Activated CD4-positive, CD25-positive, alpha-beta regulatory T cell treated with anti-CD3 and anti-CD28 coated beads, Interleukin-2, amount 50 U/mL, for 24 hours (primary cell): ENCODE measurements around the gene PSMD11.
A peak's percentile ranks its signal among the peaks of the same experiment; 100 is the strongest.

Experiments used
- ATAC-seq, 2 donors: fragments of 150-1000 bp; cut with Tn5 transposase; one replicate each; pipeline ENCODE4 v1.10.0; 2021; ENCODE audit warnings: mild to moderate bottlenecking in 1 of 2, moderate library complexity in 1 of 2

Gene PSMD11

GRCh38 chr17:32491371-32492263 lies 47.3 kb downstream of the PSMD11 start:
- ATAC-seq, result no peak

- ATAC-seq, result no peak
These were observed 47.9 kb downstream of the PSMD11 start for GRCh38 chr17:32492264-32492589.

- ATAC-seq, result no peak
These were observed 48.5 kb downstream of the PSMD11 start for GRCh38 chr17:32492648-32493289.

GRCh38 chr17:32493571-32493970 lies 49.3 kb downstream of the PSMD11 start:
- ATAC-seq, result no peak

- ATAC-seq, result no peak
These were observed 49.7 kb downstream of the PSMD11 start for GRCh38 chr17:32493976-32494513.

- ATAC-seq, result no peak
These were observed 50.5 kb downstream of the PSMD11 start for GRCh38 chr17:32494621-32495358.

- ATAC-seq, result no peak
These were observed 51.3 kb downstream of the PSMD11 start for GRCh38 chr17:32495359-32496231.

- ATAC-seq, result no peak
These were observed 52.2 kb downstream of the PSMD11 start for GRCh38 chr17:32496395-32497073.

- no peak for ATAC-seq
These were observed 53.3 kb downstream of the PSMD11 start for GRCh38 chr17:32497431-32498205.

GRCh38 chr17:32498391-32498790 lies 54.1 kb downstream of the PSMD11 start:
- no peak for ATAC-seq

GRCh38 chr17:32502013-32502412 lies 57.7 kb downstream of the PSMD11 start:
- no peak for ATAC-seq

- no peak for ATAC-seq
These were observed 58.4 kb downstream of the PSMD11 start for GRCh38 chr17:32502710-32503109.

GRCh38 chr17:32503251-32504165 lies 59.2 kb downstream of the PSMD11 start:
- ATAC-seq, result peak; percentile 92 to 93

- ATAC-seq, result no peak
These were observed 60.1 kb downstream of the PSMD11 start for GRCh38 chr17:32504166-32504990.

- no peak for ATAC-seq
These were observed 64.6 kb downstream of the PSMD11 start for GRCh38 chr17:32508926-32509325.

- no peak for ATAC-seq
These were observed 66.2 kb downstream of the PSMD11 start for GRCh38 chr17:32510466-32510865.

GRCh38 chr17:32512328-32512727 lies 68.0 kb downstream of the PSMD11 start:
- ATAC-seq, result no peak

- no peak for ATAC-seq
These were observed 69.3 kb downstream of the PSMD11 start for GRCh38 chr17:32513579-32513978.

GRCh38 chr17:32514606-32515005 lies 70.3 kb downstream of the PSMD11 start:
- no peak for ATAC-seq
